MM.1S (cell line): ENCODE measurements around the gene LSM14B.

ENCODE experiments used
- EZH2 ChIP-seq: fragments of 300-600 bp; sonication (generic); optimal IDR thresholded peaks from 2 replicates; pipeline ENCODE3; 2017; ENCODE audit warnings: low read depth, mild to moderate bottlenecking, antibody characterized with exemption, low read length, mixed read lengths
- EZH2phosphoT487 ChIP-seq: fragments of 300-600 bp; sonication (generic); IDR thresholded peaks from 2 replicates; pipeline ENCODE4 v1.6.1; 2018; ENCODE audit warnings: antibody characterized with exemption, low read length
- TF ChIP-seq, protein P1 (sequence below): fragments of 300-600 bp; sonication (generic); IDR thresholded peaks from 2 replicates; pipeline ENCODE4 v1.5.1; 2016; ENCODE audit warnings: antibody characterized with exemption, low read length, mixed read lengths

DNA sequence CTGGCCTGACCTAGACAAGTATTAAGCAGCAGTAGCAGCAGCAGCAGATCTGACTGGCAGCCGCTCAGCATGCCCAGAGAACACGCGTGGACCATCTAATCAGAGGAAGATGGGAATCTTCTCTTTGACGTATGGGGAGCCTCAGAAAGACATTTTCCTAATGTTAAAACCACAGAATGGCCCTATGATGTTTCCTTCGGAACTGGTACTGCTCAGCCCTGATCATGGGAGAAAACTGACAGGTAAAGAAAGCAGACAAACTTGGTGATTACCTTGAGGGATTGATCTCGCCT, 14.8 kb downstream of the LSM14B start:
- TF ChIP-seq, protein P1, sequence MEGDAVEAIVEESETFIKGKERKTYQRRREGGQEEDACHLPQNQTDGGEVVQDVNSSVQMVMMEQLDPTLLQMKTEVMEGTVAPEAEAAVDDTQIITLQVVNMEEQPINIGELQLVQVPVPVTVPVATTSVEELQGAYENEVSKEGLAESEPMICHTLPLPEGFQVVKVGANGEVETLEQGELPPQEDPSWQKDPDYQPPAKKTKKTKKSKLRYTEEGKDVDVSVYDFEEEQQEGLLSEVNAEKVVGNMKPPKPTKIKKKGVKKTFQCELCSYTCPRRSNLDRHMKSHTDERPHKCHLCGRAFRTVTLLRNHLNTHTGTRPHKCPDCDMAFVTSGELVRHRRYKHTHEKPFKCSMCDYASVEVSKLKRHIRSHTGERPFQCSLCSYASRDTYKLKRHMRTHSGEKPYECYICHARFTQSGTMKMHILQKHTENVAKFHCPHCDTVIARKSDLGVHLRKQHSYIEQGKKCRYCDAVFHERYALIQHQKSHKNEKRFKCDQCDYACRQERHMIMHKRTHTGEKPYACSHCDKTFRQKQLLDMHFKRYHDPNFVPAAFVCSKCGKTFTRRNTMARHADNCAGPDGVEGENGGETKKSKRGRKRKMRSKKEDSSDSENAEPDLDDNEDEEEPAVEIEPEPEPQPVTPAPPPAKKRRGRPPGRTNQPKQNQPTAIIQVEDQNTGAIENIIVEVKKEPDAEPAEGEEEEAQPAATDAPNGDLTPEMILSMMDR: no peak
- TF ChIP-seq EZH2phosphoT487 (no peak), EZH2 (no peak)
